RWPE2 (cell line): Measurements from ENCODE around the gene RGS7BP.
A peak's percentile ranks its signal among the peaks of the same experiment; 100 is the strongest.

Source experiments
- ATAC-seq: fragments of 200-7000 bp; cut with Tn5 transposase; 3 replicates; pipeline ENCODE4 v1.9.1; 2021; ENCODE audit warnings: low read depth
- DNase-seq: peaks from one replicate; pipeline ENCODE4 v3.0.0-alpha.2; 2020; ENCODE audit warnings: low spot score
- H3K27ac ChIP-seq: fragments of 450-650 bp; 2 replicates; pipeline ENCODE4 v1.5.1; 2017; ENCODE audit warnings: mild to moderate bottlenecking; ENCODE audit not compliant: poor library complexity, severe bottlenecking
- H3K27me3 ChIP-seq: fragments of 250-450 bp; sonication (Bioruptor Pico); 2 replicates; pipeline ENCODE4 v1.5.1; 2021; ENCODE audit warnings: mild to moderate bottlenecking, moderate library complexity; ENCODE audit not compliant: insufficient read depth, poor library complexity, severe bottlenecking
- H3K36me3 ChIP-seq: fragments of 250-450 bp; sonication (Bioruptor Pico); 2 replicates; pipeline ENCODE4 v1.5.1; 2020; ENCODE audit warnings: low read depth, mild to moderate bottlenecking, moderate library complexity
- H3K4me1 ChIP-seq: fragments of 250-450 bp; sonication (Bioruptor Pico); 2 replicates; pipeline ENCODE4 v1.5.1; 2021; ENCODE audit warnings: mild to moderate bottlenecking, moderate library complexity; ENCODE audit not compliant: insufficient read depth, poor library complexity, severe bottlenecking
- H3K4me3 ChIP-seq: fragments of 250-450 bp; sonication (Bioruptor Pico); 2 replicates; pipeline ENCODE4 v1.5.1; 2021; ENCODE audit warnings: mild to moderate bottlenecking, moderate library complexity; ENCODE audit not compliant: severe bottlenecking
- H3K9me3 ChIP-seq: fragments of 250-450 bp; sonication (Bioruptor Pico); 2 replicates; pipeline ENCODE4 v1.5.1; 2021; ENCODE audit warnings: mild to moderate bottlenecking, moderate library complexity; ENCODE audit not compliant: severe bottlenecking
- CTCF ChIP-seq: fragments of 450-650 bp; IDR thresholded peaks from one replicate; pipeline ENCODE4 v1.5.1; 2017; ENCODE audit warnings: mild to moderate bottlenecking, moderate library complexity; ENCODE audit not compliant: poor library complexity, severe bottlenecking

RGS7BP gene

GRCh38 chr5:64632251-64632650 is 126.4 kb downstream of the RGS7BP start:
- no peak overlapping the region for H3K4me3 ChIP-seq
- no peaks in the 10 kb centered on the region for H3K9me3 ChIP-seq
- H3K4me1 ChIP-seq: no peaks in the 10 kb centered on the region
- no peak overlapping the region for H3K27ac ChIP-seq
- ATAC-seq (no peak), DNase-seq (no peak)
- peaks cover 4% of the 10 kb centered on the region for H3K27me3 ChIP-seq
- no peak for TF ChIP-seq CTCF
- no peaks in the 10 kb centered on the region for H3K36me3 ChIP-seq

DNA sequence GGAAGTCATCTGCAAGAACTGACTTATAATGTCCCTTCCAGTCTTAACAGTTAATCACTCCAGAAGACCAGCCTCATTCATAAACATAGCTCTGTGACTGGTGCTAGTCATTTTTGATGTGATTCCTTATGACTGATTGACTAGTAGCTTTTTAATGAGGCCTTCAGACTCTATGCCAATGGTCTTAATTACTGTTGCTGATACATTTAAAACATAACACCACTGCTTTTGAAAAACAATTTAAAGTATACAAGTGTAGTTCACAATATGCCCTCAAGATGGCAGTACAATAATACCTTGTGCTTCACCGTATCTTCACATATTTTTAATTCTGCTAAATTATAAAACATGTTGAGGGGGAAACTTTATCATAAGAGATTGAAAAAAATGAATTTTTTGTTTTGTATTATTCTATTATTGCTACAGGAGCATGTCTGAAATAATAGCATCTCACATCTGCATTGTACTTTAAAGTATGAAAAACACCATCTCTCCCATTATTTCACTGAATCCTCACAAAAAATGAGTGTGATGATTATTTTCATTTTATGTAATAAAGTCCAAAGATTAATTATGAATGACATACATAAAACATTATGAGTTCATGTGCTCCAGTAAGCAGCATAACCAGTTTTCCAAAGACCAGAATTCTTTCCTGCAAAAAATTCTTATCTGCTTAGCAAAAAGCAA is 129.3 kb downstream of the RGS7BP start:
- ATAC-seq (no peak), DNase-seq (no peak)
- Histone ChIP-seq H3K4me3 (no peak overlapping the region), H3K27ac (no peak overlapping the region), H3K36me3 (no peaks in the 10 kb centered on the region), H3K27me3 (no peaks in the 10 kb centered on the region), H3K9me3 (no peaks in the 10 kb centered on the region), H3K4me1 (no peaks in the 10 kb centered on the region)
- peak; percentile 98 for TF ChIP-seq CTCF

DNA sequence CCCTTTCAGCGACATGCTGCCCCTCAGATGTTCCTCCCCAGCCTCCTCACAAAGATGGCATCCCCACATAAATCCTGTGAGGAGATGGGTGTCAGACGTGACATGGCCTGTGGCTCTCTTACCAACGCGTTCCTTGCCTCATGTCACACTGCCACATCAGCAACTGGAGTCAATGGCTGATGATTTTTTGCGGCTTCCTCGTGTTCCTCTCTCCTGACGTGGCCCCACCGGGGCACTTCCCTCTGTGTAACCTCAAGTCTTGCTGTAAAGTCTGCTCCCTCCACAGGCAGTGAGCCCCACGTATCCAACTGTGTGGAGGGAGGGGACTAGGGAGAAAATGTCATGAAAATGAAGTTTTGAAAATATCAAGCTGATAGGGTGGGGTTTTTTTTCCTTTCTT is 131.3 kb downstream of the RGS7BP start:
- H3K4me3 ChIP-seq: no peak overlapping the region
- H3K36me3 ChIP-seq: no peaks in the 10 kb centered on the region
- no peaks in the 10 kb centered on the region for H3K27me3 ChIP-seq
- DNase-seq: no peak
- no peak for ATAC-seq
- no peak for TF ChIP-seq CTCF
- no peak overlapping the region for H3K27ac ChIP-seq
- no peaks in the 10 kb centered on the region for H3K9me3 ChIP-seq
- no peaks in the 10 kb centered on the region for H3K4me1 ChIP-seq

GRCh38 chr5:64637837-64638443 is 132.1 kb downstream of the RGS7BP start:
- DNase-seq (no peak), ATAC-seq (0 out of 3 replicates have a peak, but pooled peaks have one; percentile 40)
- H3K36me3 ChIP-seq: no peaks in the 10 kb centered on the region
- H3K9me3 ChIP-seq: no peaks in the 10 kb centered on the region
- peak; percentile 33 for TF ChIP-seq CTCF
- H3K4me3 ChIP-seq: no peak overlapping the region
- no peak overlapping the region for H3K27ac ChIP-seq
- H3K27me3 ChIP-seq: no peaks in the 10 kb centered on the region
- no peaks in the 10 kb centered on the region for H3K4me1 ChIP-seq

- Histone ChIP-seq H3K27ac (no peak overlapping the region), H3K36me3 (no peaks in the 10 kb centered on the region), H3K4me3 (no peak overlapping the region), H3K27me3 (no peaks in the 10 kb centered on the region), H3K4me1 (no peaks in the 10 kb centered on the region), H3K9me3 (no peaks in the 10 kb centered on the region)
- TF ChIP-seq CTCF: no peak
- DNase-seq (no peak), ATAC-seq (no peak)
Measured at GRCh38 chr5:64644831-64645230, 139.0 kb downstream of the RGS7BP start.
